Measurements from ENCODE around the gene CRMP1. TPM values are rescaled to one million over a fixed set of nuclear protein-coding genes. Genes with fewer than 3 reads are reported as not detected.

The CRMP1 gene
- total and polyA plus RNA-seq, 9 of the 15 experiments (the other 6 are each of a cell fraction or from before 2014, with no cell fraction given): 0.03 to 0.04 TPM; not detected in 7

DNA sequence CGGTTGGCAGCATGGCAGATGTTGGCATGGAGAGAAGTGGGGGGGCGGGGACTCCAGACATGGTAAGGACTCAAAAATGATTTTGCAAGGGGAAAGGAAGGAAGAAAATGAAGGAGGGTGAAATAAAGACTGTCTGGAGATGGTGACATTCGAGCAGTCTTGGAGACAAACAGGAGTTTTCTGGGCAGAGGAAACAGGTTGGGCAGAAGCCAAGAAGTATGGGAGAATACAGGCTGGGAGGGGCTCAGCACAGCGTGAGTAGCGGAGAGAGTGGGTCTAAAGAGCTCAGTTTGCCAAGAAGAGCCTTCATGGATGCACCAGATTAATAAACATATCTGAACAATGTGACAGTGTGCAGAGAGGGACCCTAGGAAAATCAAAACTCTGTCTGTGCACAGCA, 13.3 kb upstream of the CRMP1 start:
- 0% methylated on average over 5 of the region's 5 CpGs for WGBS (ENCODE audit: insufficient coverage, low coverage, missing lambda C conversion rate)
- TF ChIP-seq PHB (CRISPR knock-in tag; IDR thresholded peaks at IDR 0.05) (no peak), CREB5 (CRISPR knock-in tag; IDR thresholded peaks at IDR 0.05) (no peak), USF1 (CRISPR knock-in tag; IDR thresholded peaks at IDR 0.05) (no peak), PYGO2 (tag; IDR thresholded peaks at IDR 0.05) (no peak), AFF4 (CRISPR knock-in tag; IDR thresholded peaks at IDR 0.05) (no peak), POLR3G (IDR thresholded peaks at IDR 0.05; ENCODE audit: extremely low read depth, insufficient read length, insufficient replicate concordance) (no peak), CCNT2 (IDR thresholded peaks at IDR 0.05; ENCODE audit: borderline replicate concordance, extremely low read depth, insufficient read length, low read depth, low read length) (no peak), ZNF23 (CRISPR knock-in tag; IDR thresholded peaks at IDR 0.05) (no peak), MCM5 (IDR thresholded peaks at IDR 0.05; ENCODE audit: low read depth) (no peak)
- TF ChIP-seq, protein P1, sequence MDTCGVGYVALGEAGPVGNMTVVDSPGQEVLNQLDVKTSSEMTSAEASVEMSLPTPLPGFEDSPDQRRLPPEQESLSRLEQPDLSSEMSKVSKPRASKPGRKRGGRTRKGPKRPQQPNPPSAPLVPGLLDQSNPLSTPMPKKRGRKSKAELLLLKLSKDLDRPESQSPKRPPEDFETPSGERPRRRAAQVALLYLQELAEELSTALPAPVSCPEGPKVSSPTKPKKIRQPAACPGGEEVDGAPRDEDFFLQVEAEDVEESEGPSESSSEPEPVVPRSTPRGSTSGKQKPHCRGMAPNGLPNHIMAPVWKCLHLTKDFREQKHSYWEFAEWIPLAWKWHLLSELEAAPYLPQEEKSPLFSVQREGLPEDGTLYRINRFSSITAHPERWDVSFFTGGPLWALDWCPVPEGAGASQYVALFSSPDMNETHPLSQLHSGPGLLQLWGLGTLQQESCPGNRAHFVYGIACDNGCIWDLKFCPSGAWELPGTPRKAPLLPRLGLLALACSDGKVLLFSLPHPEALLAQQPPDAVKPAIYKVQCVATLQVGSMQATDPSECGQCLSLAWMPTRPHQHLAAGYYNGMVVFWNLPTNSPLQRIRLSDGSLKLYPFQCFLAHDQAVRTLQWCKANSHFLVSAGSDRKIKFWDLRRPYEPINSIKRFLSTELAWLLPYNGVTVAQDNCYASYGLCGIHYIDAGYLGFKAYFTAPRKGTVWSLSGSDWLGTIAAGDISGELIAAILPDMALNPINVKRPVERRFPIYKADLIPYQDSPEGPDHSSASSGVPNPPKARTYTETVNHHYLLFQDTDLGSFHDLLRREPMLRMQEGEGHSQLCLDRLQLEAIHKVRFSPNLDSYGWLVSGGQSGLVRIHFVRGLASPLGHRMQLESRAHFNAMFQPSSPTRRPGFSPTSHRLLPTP (IDR thresholded peaks at IDR 0.05; ENCODE audit: borderline replicate concordance, extremely low read depth, insufficient read length): no peak
- H3K4me1 ChIP-seq (replicated peaks in 1 of 2; ENCODE audit: control insufficient read depth in 2 of 2, insufficient read depth in 2 of 2, low read length in 2 of 2): no peaks in the 10 kb centered on the region; a peak in 2 of 5 replicates
- H3K9me3 ChIP-seq (replicated peaks; ENCODE audit: control insufficient read depth, insufficient read depth, low read depth, low read length): no peaks in the 10 kb centered on the region
- POLR2A ChIA-PET: no interaction called here
- DNase-seq (ENCODE audit: extremely low read depth in 1 of 4, low spot score in 3 of 4) (no peak), ATAC-seq (no peak), FAIRE-seq (no peak)
- H4K20me1 ChIP-seq (replicated peaks; ENCODE audit: control insufficient read depth, insufficient read depth, low read length): peaks cover 2% of the 10 kb centered on the region; the same call in 1 of the 2 replicates
- CTCF ChIA-PET (ENCODE audit: low intra/inter-chr PET ratio): no interaction called here
- no peak overlapping the region for H3K4me2 ChIP-seq (ENCODE audit: insufficient read depth, low read length)
- no peaks in the 10 kb centered on the region for H3K79me2 ChIP-seq (ENCODE audit: control insufficient read depth, insufficient read depth, low read length)
- no peaks in the 10 kb centered on the region for H3K9me1 ChIP-seq (ENCODE audit: control insufficient read depth, insufficient read depth, low read length)
- no peaks in the 10 kb centered on the region for H3K36me3 ChIP-seq (ENCODE audit: control insufficient read depth, insufficient read depth, low read length)
- peaks cover 0 to 2% of the 10 kb centered on the region in 2 experiments; a peak in 1 of 5 replicates for H3K27me3 ChIP-seq (ENCODE audit: control insufficient read depth in 2 of 2, insufficient read depth in 2 of 2, low read length in 2 of 2)
- H3K4me3 ChIP-seq: no peak overlapping the region
- no peak overlapping the region for H3K9ac ChIP-seq (ENCODE audit: insufficient read depth in 1 of 2, low read depth in 2 of 2, low read length in 2 of 2)
- intact Hi-C loops (cut with micrococcal nuclease) (no loop called here), in situ Hi-C loops (cut with MboI) (no loop called here)
- H3K27ac ChIP-seq (ENCODE audit: extremely low read depth, low read depth, low read length): no peak overlapping the region
- no peak overlapping the region for H2AFZ ChIP-seq (ENCODE audit: low read depth, low read length)
- no TSS peak for BruUV-seq (replicated peaks)
